HG02759 (cell line): ENCODE results near the gene CDH11.

Experiments used
- ATAC-seq: cut with Tn5 transposase; IDR thresholded peaks from one replicate; pipeline ENCODE4 v1.9.1; 2021; ENCODE audit warnings: mild to moderate bottlenecking, moderate library complexity; ENCODE audit not compliant: unreplicated experiment

CDH11 gene

DNA sequence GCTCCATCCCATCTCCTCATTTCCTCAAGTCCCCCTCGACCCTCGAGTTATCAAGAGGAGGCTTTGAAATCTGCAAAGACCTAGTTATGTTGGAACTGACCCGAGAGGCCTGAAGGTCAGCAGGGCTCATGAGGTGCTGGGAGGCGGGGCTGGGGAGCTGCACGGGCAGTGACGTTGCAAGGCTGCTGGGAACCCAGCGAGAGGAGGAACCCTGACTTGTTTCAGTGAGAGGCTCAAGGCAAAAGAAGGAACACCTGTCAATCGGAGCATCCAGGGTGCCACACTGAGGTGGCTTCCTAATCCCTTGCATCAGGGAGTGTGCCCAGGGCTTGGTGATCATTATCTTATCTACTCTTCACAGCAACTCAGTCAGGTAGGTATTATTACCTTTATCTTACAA is 86.9 kb downstream of the CDH11 start:
- no peak for ATAC-seq

DNA sequence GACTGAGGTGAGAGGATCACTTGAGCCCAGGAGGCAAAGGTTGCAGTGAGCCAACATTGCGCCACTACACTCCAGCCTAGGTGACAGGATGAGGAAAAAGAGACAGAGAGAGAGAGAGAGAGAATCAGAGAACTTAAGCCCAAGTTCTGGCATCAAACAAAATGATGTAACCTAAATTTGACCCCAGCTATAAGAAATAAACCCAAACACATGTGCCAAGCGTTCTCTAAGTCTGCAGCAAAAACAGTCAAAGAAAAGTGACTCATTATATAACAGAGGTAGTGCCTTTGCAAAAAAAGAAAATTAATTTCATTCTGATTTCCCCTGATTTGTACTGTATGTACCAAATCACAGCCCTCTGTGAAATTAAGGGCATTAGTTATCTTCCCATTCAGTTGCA is 89.5 kb downstream of the CDH11 start:
- no peak for ATAC-seq

DNA sequence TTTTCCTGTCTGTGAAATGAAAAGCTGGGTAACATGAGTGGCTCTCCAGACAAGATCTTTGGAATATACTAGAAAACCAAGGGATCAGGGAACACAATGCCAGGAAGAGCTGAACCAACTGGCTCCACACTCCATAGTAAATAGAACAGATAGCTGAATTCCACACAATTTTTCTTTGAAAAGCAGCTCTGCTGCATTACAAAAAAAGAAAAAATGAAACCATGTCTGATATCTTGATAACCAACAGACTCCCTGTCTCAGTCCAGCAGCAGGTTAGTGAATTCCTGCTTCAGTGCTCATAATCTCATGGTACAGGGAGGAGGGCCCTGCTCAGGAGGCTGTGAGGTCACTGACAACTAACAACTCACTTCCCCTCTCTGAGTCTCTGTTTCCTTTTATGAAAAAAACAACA is 97.1 kb downstream of the CDH11 start:
- ATAC-seq: no peak

DNA sequence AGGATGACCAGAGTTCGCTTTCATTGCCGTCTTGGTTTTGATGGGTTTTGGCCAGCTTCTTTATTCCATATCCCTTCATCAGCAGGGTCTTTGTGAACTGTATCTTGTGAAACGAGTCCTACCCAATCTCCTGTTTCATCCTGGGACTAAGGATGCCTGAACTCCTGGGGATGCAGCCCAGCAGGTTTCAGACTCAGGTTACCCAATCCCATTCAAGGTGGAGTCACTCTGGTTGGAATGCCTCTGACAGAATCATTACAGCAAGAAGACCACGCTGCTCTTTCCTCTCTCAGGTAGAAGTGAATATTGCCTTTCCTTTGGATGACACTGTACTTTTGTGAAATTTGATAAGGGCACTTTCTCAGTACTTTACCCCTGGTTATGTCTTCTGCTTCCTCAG is 98.1 kb downstream of the CDH11 start:
- no peak for ATAC-seq

DNA sequence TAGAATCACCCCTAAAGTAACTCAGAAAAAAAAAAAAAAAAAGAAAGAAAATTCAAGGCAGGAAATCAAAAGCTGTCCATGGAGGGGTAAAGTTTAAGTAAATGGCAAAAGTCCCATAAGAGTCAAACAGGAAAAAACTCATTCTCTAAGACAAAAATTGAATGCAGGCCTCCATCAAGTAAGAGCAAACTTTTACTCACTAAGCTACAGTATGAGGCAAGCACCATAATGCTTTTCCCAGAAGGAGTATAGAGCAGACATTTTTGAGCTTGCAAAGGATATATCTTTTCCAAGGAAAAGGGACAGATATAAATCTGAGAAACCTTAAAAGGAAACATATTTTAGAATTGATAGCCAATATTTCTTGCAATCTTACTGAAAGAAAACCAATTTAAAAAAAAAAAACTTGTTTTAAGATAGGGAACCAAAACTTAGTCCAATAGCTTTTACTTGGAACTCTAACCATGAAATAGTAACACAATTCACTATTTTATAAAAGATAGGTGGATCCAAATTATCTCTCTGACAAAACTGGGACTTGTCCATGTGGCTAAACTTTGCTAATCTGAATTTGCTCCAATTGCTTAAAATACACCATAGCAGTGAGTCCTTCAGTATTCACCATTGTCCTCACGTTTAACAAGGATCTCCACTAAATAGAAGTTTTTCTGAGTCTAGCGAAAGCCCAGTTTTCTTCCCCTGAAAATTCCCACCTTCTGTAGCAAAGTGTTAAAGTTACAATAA is 99.8 kb downstream of the CDH11 start:
- no peak for ATAC-seq

DNA sequence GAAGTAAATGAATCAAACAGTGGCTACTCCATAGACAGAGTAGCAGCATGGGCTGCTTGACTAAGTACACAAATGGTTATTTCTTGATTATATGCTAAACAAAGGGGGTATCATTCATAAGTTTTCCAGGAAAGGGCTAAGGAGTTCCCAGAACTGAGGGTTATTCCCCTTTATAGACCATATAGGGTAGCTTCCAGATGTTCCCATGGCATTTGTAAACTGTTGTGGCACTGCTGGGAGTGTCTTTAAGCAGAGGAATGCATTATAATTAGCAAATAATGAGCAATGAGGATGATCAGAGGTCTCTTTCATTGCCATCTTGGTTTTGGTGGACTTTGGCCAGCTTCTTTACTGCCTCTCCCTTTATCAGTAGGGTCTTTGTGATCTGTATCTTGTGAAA is 105.1 kb downstream of the CDH11 start:
- no peak for ATAC-seq

DNA sequence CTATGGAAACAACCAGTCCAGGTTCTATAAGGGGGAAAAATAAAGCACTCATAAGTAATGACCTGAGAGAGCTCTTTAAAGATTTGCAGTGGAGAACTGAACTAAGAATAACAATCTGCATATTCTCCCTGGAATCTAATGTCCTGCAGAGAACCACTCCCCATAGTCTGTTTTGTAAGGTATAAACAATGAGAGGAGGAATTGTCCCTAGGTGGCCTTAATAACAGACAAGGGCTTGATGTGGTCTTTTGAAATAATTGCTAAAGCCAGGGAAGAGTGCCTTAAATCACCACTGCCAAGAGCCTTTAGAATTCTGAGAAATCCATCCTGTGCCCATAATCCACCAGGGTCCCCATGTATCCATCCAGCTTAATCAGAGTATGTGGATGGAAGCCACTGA is 106.3 kb downstream of the CDH11 start:
- no peak for ATAC-seq

DNA sequence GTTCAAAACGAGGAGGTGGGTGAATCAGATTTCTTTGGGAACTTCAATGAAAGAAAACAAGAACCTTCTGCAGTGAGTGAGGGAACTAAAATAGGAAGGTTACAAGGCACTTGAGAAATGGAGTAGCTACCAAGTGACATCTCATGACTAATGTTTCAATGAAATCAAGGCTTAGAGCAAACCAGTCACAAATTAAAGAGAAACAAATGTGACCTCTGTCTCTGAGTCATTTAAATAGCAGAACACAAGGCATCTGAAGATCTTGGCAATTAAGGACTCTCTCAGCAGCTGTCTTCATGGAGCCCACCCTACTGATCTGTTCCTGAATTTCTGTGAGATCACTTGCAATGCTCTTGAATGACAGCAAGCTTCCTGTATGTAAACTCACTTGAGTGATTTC is 109.5 kb downstream of the CDH11 start:
- ATAC-seq: no peak

DNA sequence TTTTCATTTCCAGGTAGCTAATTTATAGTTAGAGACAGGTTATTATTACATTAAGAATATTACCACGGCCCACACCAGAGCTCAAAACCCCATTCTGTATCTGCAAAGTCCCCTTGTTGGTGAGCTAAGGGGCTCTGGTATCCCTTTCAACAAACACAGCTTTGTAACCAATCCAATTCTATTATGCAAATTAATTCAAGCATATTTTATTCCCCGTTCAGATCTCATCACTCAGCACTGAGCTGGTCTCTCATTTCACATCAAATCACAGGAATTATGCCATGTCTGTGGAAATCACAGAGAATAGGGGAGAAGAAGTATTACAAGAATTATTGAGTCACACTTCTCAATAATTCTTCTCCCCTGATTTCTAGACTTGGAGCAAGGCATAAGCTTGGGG is 111.7 kb downstream of the CDH11 start:
- no peak for ATAC-seq

DNA sequence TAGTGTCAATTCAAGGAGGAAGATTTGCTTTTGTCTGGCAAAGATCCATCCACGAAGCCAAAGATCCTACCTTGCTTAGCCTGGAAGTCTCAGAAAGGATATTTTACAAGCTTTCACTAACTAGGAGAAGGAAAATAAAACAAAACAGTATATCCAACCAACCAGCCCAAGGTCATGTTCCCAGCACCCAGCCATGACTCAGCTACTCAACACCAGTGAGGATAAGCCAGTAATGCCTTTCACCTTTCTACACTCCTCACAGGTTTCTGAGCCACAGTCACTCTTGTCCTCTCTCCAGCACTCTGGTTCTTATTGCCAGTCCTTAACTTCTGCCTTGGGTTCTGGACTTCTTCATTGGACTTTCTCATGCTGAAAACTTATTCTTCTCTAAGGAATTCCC is 116.2 kb downstream of the CDH11 start:
- no peak for ATAC-seq

DNA sequence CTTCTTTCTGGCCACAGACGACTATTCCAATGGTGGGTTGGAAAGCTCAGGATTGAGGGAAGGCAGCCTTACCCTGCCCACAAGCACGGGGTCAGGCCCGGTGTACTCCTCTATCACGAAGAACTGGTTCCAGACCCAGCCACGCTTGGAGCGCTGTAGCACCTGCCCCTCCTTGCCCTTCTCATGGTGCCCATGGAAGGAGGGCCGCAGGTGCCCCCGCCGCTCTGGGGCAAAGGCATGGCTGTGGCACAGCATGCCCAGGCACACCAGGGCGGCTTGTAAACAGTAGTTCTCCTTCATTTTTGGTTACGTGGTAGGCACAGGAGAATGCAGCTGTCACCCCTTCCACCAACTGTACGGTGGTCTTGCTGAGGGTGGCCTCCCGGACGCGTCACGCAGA is 117.3 kb downstream of the CDH11 start:
- ATAC-seq: no peak

DNA sequence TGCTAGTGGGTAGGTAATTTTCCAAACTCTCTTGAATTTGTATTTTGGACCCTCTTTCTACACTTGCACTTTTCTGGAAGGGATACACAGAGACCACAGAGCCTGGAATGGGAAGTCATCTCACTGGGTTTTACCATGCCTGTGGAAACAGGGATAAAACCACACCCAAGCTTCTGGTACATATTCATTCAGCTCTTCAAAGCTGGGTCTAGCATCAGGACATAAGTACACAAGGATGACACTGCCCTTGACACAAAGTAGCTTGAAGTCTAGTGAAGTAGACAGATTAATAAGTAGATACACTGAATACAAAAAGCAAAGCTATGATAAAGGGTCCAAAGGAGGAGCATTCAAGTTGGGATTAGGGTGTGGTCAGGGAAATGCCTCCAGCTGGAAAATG is 118.2 kb downstream of the CDH11 start:
- no peak for ATAC-seq

DNA sequence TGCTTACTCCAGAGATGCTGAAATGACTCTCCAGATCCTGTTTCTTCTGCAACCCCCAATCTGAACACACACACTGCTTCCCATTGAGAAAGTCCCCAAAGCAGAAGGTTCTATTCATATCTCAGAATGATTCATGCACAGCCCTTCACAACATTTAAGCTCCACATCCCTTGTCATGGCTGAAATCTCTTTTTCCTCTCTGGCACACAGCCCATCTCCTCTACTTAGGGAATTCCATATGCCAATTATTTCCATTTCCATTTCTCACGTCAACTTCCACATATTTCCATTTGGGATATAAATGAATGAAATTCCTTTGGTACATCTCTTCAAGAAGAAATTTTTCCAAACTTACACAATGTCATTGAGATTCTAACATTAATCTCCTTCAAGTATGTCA is 119.6 kb downstream of the CDH11 start:
- ATAC-seq: no peak

DNA sequence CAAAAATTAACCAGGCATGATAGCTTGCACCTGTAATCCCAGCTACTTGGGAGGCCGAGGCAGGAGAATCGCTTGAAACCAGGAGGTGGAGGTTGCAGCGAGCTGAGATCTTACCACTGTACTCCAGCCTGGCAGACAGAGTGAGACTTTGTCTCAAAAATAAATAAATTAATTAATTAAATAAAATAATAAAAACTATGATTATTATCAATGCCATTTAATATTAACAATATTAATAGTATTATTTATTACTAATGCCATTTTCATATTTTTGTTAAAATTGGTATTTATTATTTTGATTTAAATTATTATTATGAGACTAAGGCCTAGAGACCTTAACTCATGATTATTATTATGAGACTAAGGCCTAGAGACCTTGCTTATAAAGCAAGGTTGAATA is 121.2 kb downstream of the CDH11 start:
- ATAC-seq: no peak

DNA sequence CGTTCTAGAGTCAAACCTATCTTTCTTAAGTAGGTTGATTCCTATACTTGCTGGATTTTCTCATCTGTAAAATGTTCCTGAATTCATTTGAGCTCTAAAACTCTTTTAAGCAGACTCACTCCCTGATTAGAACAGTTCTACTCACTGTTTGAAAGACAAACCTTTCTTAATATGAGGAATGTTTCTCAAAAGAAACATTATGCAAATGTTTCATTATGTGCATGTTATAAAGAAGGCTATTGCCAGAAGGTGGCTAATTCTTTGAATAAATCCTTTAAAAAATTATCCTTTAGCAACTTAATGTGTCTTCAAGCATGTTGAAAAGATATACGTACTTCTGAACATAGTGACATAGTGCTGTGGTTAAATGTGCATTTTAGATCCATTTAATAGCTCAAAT is 124.1 kb downstream of the CDH11 start:
- ATAC-seq: no peak

DNA sequence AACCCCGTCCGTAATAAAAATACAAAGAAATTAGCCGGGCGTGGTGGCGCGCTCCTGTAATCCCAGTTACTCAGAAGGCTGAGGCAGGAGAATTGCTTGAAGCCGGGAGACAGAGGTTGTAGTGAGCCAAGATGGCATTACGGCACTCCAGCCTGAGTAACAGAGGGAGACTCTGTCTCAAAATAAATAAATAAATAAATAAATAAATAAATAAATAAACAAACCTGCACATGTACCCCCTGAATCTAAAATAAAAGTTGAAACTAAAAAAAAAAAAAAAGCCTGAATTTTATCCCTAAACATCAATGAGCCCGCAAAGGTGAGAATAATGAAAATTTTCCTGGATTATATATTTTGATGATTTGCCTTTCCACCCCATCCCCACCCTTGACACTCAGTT is 124.7 kb downstream of the CDH11 start:
- no peak for ATAC-seq

DNA sequence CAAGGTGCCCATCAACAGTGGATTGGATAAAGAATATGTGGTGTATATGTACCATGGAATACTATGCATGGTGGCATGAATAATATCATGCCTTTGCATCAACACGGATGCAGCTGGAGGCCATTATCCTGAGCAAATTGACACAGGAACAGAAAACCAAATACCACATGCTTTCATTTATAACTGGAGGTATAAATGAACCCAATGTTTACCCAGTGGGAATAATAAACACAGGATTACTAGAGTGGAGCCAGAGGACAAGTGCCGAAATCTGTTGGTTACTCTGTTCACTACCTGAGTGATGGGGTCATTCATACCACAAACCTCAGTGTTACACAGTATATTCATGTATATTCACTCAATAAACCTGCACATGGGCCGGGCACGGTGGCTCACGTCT is 125.2 kb downstream of the CDH11 start:
- no peak for ATAC-seq

DNA sequence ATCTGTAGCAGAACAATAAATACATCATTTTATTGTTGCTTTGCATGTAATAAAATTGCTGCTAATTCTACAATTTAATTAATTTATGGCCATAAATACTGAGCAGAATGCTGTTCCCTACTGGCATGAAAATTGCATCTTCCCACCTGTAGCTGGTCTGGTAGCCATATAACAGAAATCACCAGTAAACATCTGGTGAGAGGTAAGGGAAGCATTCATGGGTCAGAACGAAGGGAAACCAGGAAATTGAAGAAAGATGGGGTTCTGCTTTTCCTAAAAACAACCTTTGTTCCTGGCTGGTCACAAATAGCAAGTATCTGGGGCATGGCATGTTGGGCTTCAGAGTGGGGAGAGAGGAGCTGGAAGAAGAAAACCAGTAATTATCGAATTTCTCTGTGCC is 128.4 kb downstream of the CDH11 start:
- no peak for ATAC-seq

DNA sequence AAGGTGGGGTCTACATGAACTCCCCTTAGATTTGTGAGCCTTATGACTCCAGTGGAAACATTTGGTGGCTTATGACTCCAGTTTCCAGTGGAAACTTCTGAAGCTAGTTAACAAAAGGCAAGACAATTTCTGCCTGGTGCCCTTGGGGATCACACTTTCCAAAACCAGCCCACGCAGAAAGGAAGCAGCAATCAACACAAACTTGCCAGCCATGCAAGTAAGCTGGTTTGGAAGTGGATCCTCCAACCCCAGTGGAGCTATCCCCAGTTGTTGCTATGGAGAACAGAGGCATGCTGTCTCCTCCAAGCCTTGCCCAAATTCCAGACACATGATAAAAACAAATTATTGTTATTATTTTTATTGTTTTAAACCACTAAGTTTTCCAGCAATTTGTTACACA is 130.9 kb downstream of the CDH11 start:
- ATAC-seq: no peak

DNA sequence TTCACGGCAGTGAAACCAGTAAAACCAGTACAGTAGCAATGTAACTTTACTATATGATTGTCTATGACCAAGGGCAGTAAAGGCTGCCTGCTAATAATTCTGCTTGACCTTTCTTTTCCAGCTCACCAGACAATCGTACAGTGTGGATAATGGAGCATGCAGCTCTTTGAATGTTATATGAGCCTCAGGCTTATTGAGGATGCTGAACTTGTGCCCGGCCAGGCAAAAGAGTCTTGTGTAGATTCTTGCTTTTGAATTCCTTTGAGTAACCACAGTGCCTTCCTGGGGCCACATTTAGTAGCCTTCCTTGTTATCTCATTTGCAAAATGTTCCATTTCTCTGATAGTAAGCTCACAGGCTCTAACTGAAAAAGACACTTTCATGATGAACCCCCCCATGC is 131.8 kb downstream of the CDH11 start:
- no peak for ATAC-seq

DNA sequence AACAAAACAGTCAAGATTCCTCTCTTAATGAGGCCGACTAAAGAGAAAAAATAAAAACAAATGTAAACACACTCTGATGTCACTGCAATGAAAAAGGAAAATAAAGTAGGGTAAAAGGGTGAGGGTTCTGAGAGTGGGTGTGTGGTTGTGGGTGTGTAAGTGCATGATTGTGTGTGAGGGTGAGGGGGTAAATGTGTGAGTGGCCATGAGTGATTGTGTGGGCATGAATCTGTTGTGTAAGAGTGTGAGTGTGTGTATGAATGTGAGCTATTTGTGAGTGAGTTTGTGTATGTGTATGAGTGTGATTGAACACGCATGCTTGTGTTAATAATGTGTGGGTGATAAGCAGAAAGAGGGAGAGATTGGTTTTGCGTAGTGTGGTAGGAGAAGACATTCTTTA is 132.8 kb downstream of the CDH11 start:
- no peak for ATAC-seq

DNA sequence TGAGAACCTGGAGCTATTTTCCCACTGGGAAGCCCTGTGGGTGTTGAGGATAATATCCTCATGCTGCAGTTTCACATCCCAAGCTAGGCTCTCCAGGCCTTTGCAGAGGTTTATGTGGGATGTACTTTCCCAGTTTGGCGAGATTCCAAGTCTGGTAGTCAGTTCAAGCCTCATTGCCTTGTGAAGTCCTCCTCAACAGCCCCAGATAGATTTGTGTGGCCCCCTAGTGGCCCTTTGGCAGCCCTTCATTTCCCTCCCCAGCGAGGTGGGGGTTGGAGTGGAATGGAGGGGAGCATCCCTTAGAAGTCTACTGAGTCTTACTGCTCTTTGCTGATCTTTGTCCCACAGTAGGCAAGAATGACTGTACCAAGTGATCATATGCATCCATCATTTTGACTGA is 137.9 kb downstream of the CDH11 start:
- ATAC-seq: no peak

DNA sequence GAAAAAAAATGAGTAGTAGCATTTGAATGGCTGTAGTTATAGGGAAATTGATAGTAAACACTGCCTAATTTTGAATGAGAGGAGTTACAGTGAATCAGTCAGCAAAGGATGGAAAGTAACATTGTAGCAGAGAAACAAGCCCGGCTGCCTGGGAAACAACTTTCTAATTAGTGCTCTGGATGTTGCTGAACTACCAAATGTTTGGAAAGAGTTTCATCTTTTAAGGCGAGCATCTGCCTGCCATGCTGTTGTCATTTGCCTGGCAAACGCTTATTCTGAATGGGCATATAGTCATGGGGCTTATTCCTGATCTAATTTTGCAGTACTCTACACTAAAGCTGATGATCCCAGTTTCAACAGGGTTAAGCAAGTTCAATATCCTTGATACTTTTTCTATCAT is 138.6 kb downstream of the CDH11 start:
- ATAC-seq: no peak
